ENCODE measurements around the gene UNC119B. TPM values are rescaled to one million over a fixed set of nuclear protein-coding genes. Genes with fewer than 3 reads are reported as not detected.

Gene UNC119B
- total RNA-seq, 2 experiments from 2014 or later = 22.4 to 23.6 TPM

Other genes starting within 250 kb of the UNC119B start
- gene SRSF9, start 240.7 kb upstream of the UNC119B start, total RNA-seq = 100 to 1,000 TPM; 175 to 180 TPM
- gene DYNLL1, start 214.3 kb upstream of the UNC119B start, total RNA-seq = 100 to 1,000 TPM; 209 to 216 TPM
- gene COQ5, start 181.3 kb upstream of the UNC119B start, total RNA-seq = 10 to 100 TPM; 30.3 to 30.8 TPM
- gene RNF10, start 176.1 kb upstream of the UNC119B start, total RNA-seq = 100 to 1,000 TPM; 225 to 229 TPM
- 10 to 100 TPM; 37.6 to 38.8 TPM for gene POP5, start 129.1 kb upstream of the UNC119B start, total RNA-seq
- under 1 TPM; 0.25 to 0.45 TPM for gene CABP1, start 69.8 kb upstream of the UNC119B start, total RNA-seq
- gene MLEC, start 23.3 kb upstream of the UNC119B start, total RNA-seq = 10 to 100 TPM; 81.1 to 97.8 TPM
- 10 to 100 TPM; 13.7 to 14.9 TPM for gene ACADS, start 15.4 kb downstream of the UNC119B start, total RNA-seq
- gene SPPL3, start 193.9 kb downstream of the UNC119B start, total RNA-seq = 10 to 100 TPM; 32.0 to 32.1 TPM